B cell (primary cell): ENCODE data around the gene DYNLT2B. TPM values are rescaled to one million over a fixed set of nuclear protein-coding genes. Genes with fewer than 3 reads are reported as not detected.

ENCODE experiments used
- ATAC-seq: fragments of 200-7000 bp; cut with Tn5 transposase; one replicate; pipeline ENCODE4 v1.10.0; 2021; ENCODE audit warnings: low read depth, mild to moderate bottlenecking, moderate number of reproducible peaks, moderate library complexity
- CTCF ChIA-PET: fragments of 350-600 bp; sonication (Branson Sonifier 250); formaldehyde crosslinking; loops from one replicate; lab custom pipeline; 2021; ENCODE audit warnings: antibody characterized with exemption, inconsistent platforms; lab: Charles Lee
- POLR2A ChIA-PET: fragments of 350-600 bp; sonication (Branson Sonifier 250); formaldehyde crosslinking; loops from one replicate; lab custom pipeline; 2021; ENCODE audit warnings: antibody characterized with exemption; lab: Charles Lee
- DNase-seq: peaks from one replicate; pipeline ENCODE4 v3.0.0; 2013
- H2AFZ ChIP-seq: 2 replicates; pipeline ENCODE4 v1.6.1; 2012; ENCODE audit warnings: mild to moderate bottlenecking, low read depth, low read length; ENCODE audit not compliant: insufficient read depth, poor library complexity, severe bottlenecking
- H3K27ac ChIP-seq, 2 donors: 1 replicate in 1 of 2; 2 replicates in 1 of 2; pipeline ENCODE4 v1.5.1; 2012 to 2013; ENCODE audit warnings: low read length in 2 of 2, mild to moderate bottlenecking in 2 of 2, moderate library complexity in 1 of 2
- H3K27me3 ChIP-seq, 4 experiments: fragments of 200-600 bp in 1 of 4; sonication (generic) in 1 of 4; replicated peaks in 1 of 4; 1 replicate in 2 of 4; 2 replicates in 2 of 4; pipeline versions ENCODE4 v1.6.1 to v1.7.0; 2013 to 2016; ENCODE audit warnings: low read length in 3 of 4, mild to moderate bottlenecking in 2 of 4, mixed read lengths in 1 of 4, moderate library complexity in 1 of 4; ENCODE audit not compliant: insufficient read depth in 4 of 4, control insufficient read depth in 3 of 4; ENCODE audit errors: control extremely low read depth in 1 of 4
- H3K36me3 ChIP-seq, 2 experiments: replicated peaks in 1 of 2; 1 replicate in 1 of 2; 2 replicates in 1 of 2; pipeline versions ENCODE4 v1.6.1 to v1.7.1; 2013; ENCODE audit warnings: low read length in 1 of 2; ENCODE audit not compliant: insufficient read depth in 2 of 2, control insufficient read depth in 1 of 2; ENCODE audit errors: control extremely low read depth in 1 of 2, extremely low read depth in 1 of 2
- H3K4me1 ChIP-seq, 2 donors: fragments of 200-600 bp in 1 of 2; sonication (generic) in 1 of 2; 1 replicate in 1 of 2; 2 replicates in 1 of 2; pipeline versions ENCODE4 v1.5.1 to v1.6.1; 2013 to 2017; ENCODE audit warnings: low read length in 2 of 2; ENCODE audit not compliant: control insufficient read depth in 2 of 2, insufficient read depth in 2 of 2
- H3K4me2 ChIP-seq: replicated peaks from 2 replicates; pipeline ENCODE3; 2012; ENCODE audit warnings: mild to moderate bottlenecking, low read depth, low read length; ENCODE audit not compliant: poor library complexity, severe bottlenecking
- H3K4me3 ChIP-seq, 5 experiments: fragments of 200-600 bp in 1 of 5; sonication (generic) in 1 of 5; 1 replicate in 3 of 5; 2 replicates in 2 of 5; pipeline versions ENCODE4 v1.5.1 to v1.7.0; 2011 to 2016; ENCODE audit warnings: low read length in 4 of 5, mild to moderate bottlenecking in 4 of 5, low read depth in 2 of 5, control low read depth in 1 of 5, moderate library complexity in 1 of 5; ENCODE audit not compliant: insufficient read depth in 1 of 5; ENCODE audit errors: control extremely low read depth in 1 of 5, extremely low read depth in 1 of 5
- H3K79me2 ChIP-seq: fragments of 200-600 bp; sonication (generic); one replicate; pipeline ENCODE4 v1.6.0; 2016; ENCODE audit warnings: low read length; ENCODE audit not compliant: control insufficient read depth, insufficient read depth
- H3K9ac ChIP-seq: fragments of 200-600 bp; sonication (generic); 2 replicates; pipeline ENCODE4 v1.6.1; 2017; ENCODE audit warnings: mild to moderate bottlenecking, low read length, moderate library complexity
- H3K9me3 ChIP-seq, 3 donors: one replicate each; pipeline versions ENCODE4 v1.6.1 to v1.7.1; 2013; ENCODE audit warnings: low read length in 2 of 3; ENCODE audit not compliant: control insufficient read depth in 2 of 3, insufficient read depth in 1 of 3; ENCODE audit errors: control extremely low read depth in 1 of 3
- H4K20me1 ChIP-seq: 2 replicates; pipeline ENCODE4 v1.6.0; 2012; ENCODE audit warnings: mild to moderate bottlenecking, low read length; ENCODE audit not compliant: insufficient read depth, control insufficient read depth, poor library complexity, severe bottlenecking
- H3K27ac Mint-ChIP-seq: one replicate; pipeline ENCODE4 v1.8.0; 2021; ENCODE audit warnings: mixed read lengths
- H3K27me3 Mint-ChIP-seq: one replicate; pipeline ENCODE4 v1.8.0; 2021; ENCODE audit warnings: mixed read lengths
- H3K4me1 Mint-ChIP-seq: one replicate; pipeline ENCODE4 v1.8.0; 2021; ENCODE audit warnings: mixed read lengths
- H3K4me3 Mint-ChIP-seq: one replicate; pipeline ENCODE4 v1.8.0; 2021; ENCODE audit warnings: mixed read lengths
- H3K9me3 Mint-ChIP-seq: one replicate; pipeline ENCODE4 v1.8.0; 2022; ENCODE audit warnings: mixed read lengths; ENCODE audit not compliant: insufficient read depth
- CTCF ChIP-seq: fragments of 200-600 bp; IDR thresholded peaks from one replicate; pipeline ENCODE4 v1.8.0; 2022; ENCODE audit warnings: antibody characterized with exemption, mild to moderate bottlenecking
- EZH2 ChIP-seq: IDR thresholded peaks from 2 replicates; pipeline ENCODE4 v1.6.1; 2012; ENCODE audit warnings: borderline replicate concordance, low read depth, mild to moderate bottlenecking, moderate library complexity, low read length; ENCODE audit not compliant: insufficient read depth, poor library complexity, severe bottlenecking
- WGBS: methylation state at CpG from one replicate; pipeline ENCODE4 v1.1.5; 2013; ENCODE audit warnings: missing lambda C conversion rate; ENCODE audit not compliant: insufficient coverage; 5-methylcytosine and 5-hydroxymethylcytosine counted together
- intact Hi-C: fragments of 100-400 bp; cut with micrococcal nuclease; formaldehyde crosslinking; loops from one replicate; pipeline ENCODE4 v1.10.0; 2022
- polyA plus RNA-seq: library from polyadenylated mRNA; depleted of rRNA; stranded (reverse); fragments of >200 nt; gene quantifications from 2 replicates; pipeline ENCODE4 v1.2.3, GENCODE V29; 2012
- total RNA-seq, 2 donors: library from RNA; stranded (reverse); fragments of 120-200 nt in 1 of 2; gene quantifications; 1 replicate in 1 of 2; 2 replicates in 1 of 2; pipeline versions ENCODE4 v1.2.3 to v1.2.4, GENCODE V29; 2013 to 2022

Gene DYNLT2B
- total and polyA plus RNA-seq, 2 donors (not counting 1 experiment from before 2014, with no cell fraction given) = 5.2 to 6.5 TPM

GRCh38 chr3:196280689-196281440 is 37.2 kb downstream of the DYNLT2B start:
- ChIA-PET POLR2A (no interaction called here), CTCF (interaction anchor here (0.5 to 1.0 kb wide), 2 partner anchors 27 to 29 kb away, joined by 3 to 4 read pairs; no protein-coding TSS in a partner anchor)
- Mint-ChIP-seq H3K9me3 (no peaks in the 10 kb centered on the region), H3K4me1 (peaks cover 42% of the 10 kb centered on the region), H3K4me3 (no peak overlapping the region), H3K27me3 (no peaks in the 10 kb centered on the region), H3K27ac (no peak overlapping the region)
- H3K4me3 ChIP-seq = no peak overlapping the region
- peaks cover 10% of the 10 kb centered on the region for H4K20me1 ChIP-seq
- H3K4me1 ChIP-seq = peaks cover 4 to 5% of the 10 kb centered on the region in 2 donors
- H3K27ac ChIP-seq = no peak overlapping the region
- peaks cover 53% of the 10 kb centered on the region for H3K79me2 ChIP-seq
- H3K4me2 ChIP-seq = no peak overlapping the region
- H3K9me3 ChIP-seq = no peaks in the 10 kb centered on the region
- TF ChIP-seq CTCF (no peak), EZH2 (no peak)
- DNase-seq (no peak), ATAC-seq (no peak)
- H2AFZ ChIP-seq = no peak overlapping the region
- intact Hi-C loops = no loop called here
- peaks cover 1 to 3% of the 10 kb centered on the region in 2 experiments for H3K36me3 ChIP-seq
- 100% methylated on average over 4 of the region's 7 CpGs for WGBS
- no peaks in the 10 kb centered on the region for H3K27me3 ChIP-seq
- no peak overlapping the region for H3K9ac ChIP-seq

GRCh38 chr3:196275126-196275525 is 42.9 kb downstream of the DYNLT2B start:
- H3K4me1 Mint-ChIP-seq = peaks cover 24% of the 10 kb centered on the region
- H3K79me2 ChIP-seq = peaks cover 80% of the 10 kb centered on the region
- TF ChIP-seq CTCF = no peak
- TF ChIP-seq EZH2 = no peak
- WGBS = 93% methylated on average over 2 of the region's 5 CpGs
- peak overlapping the region; percentile 46 for H3K4me2 ChIP-seq
- H3K27me3 ChIP-seq = no peaks in the 10 kb centered on the region
- peaks cover 2 to 13% of the 10 kb centered on the region in 2 experiments for H3K36me3 ChIP-seq
- ATAC-seq = no peak
- peaks cover 0 to 13% (median 0%) of the 10 kb centered on the region in 3 donors for H3K9me3 ChIP-seq
- CTCF ChIA-PET = interaction anchor here (1.7 kb wide), 1 partner anchor 22 kb away, joined by 6 read pairs; no protein-coding TSS in a partner anchor
- H4K20me1 ChIP-seq = peaks cover 31% of the 10 kb centered on the region
- peak overlapping the region; percentile 87 for H3K27ac Mint-ChIP-seq
- no peak for DNase-seq
- H2AFZ ChIP-seq = peak overlapping the region; percentile 33
- peak overlapping the region; percentile 57 to 68 for H3K27ac ChIP-seq
- peak overlapping the region; percentile 28 for H3K9ac ChIP-seq
- POLR2A ChIA-PET = no interaction called here
- peaks cover 4 to 17% of the 10 kb centered on the region in 2 donors for H3K4me1 ChIP-seq
- peak overlapping the region; percentile 69 for H3K4me3 Mint-ChIP-seq
- H3K4me3 ChIP-seq = peak overlapping the region in 1 of 5 experiments; percentile 6
- no peaks in the 10 kb centered on the region for H3K27me3 Mint-ChIP-seq
- intact Hi-C loops = no loop called here
- no peaks in the 10 kb centered on the region for H3K9me3 Mint-ChIP-seq
